ENCODE measurements around the gene FSTL4. TPM values are rescaled to one million over a fixed set of nuclear protein-coding genes. Genes with fewer than 3 reads are reported as not detected.

The FSTL4 gene
- total and polyA plus RNA-seq, 2 experiments from 2014 or later: 1.4 to 2.8 TPM

DNA sequence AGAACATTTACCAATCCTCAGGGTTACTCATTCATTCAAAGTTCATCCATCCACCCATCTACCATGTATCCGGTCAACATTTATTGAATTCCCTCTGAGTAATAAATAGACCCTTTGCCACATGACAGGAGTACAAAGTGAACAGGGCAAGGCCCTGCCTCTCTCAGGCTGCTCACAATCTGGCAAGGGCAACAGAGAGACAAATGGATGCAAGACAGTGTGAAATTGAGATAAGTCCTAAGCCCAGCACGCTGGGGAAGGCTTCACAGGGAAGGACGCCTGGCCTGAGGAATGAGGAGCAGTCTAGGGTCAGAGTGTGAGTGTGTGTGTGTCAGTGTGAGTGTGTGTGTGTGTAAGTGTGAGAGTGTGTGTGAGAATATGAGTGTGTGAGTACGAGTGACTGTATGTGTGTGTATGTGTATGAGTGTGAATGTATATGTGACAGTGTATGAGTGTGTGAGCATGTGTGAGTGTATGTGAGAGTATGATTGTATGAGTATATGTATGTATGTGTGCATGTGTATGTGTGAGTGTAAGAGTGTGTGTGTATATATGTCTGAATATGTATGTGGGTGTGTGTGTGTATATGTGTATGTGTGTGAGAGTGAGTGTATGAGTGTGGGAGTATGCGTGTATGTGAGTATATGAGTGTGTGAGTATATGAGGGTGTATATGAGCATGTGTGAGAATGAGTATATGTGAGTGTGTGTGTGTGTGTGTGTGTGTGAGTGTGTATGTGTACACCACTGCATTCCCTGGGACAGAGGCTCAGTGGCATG lies 145.6 kb downstream of the FSTL4 start:
- Mint-ChIP-seq H3K4me3 (no peak overlapping the region), H3K36me3 (ENCODE audit: low read depth) (no peaks in the 10 kb centered on the region), H3K4me1 (peaks cover 18% of the 10 kb centered on the region), H3K9me3 (no peaks in the 10 kb centered on the region), H3K27ac (no peak overlapping the region), H3K27me3 (ENCODE audit: insufficient read depth, low read depth, poor library complexity) (no peaks in the 10 kb centered on the region)
- Histone ChIP-seq H3F3A (replicated peaks; ENCODE audit: low read depth) (no peaks in the 10 kb centered on the region), H3K79me2 (replicated peaks; ENCODE audit: insufficient read depth) (no peaks in the 10 kb centered on the region), H3K4me1 (ENCODE audit: insufficient read depth) (peaks cover 7% of the 10 kb centered on the region; the same call in 1 of the 2 replicates), H3K36me3 (ENCODE audit: insufficient read depth) (no peaks in the 10 kb centered on the region), H4K20me1 (replicated peaks; ENCODE audit: insufficient read depth) (no peaks in the 10 kb centered on the region), H3K9me2 (ENCODE audit: insufficient read depth) (no peaks in the 10 kb centered on the region), H3K4me3 (no peak overlapping the region), H2AFZ (no peak overlapping the region), H3K27ac (ENCODE audit: low read depth) (no peak overlapping the region), H3K27me3 (ENCODE audit: insufficient read depth) (no peaks in the 10 kb centered on the region), H3K4me2 (no peak overlapping the region)
- DNase-seq (ENCODE audit: low spot score) (no peak), ATAC-seq (no peak)
- TF ChIP-seq EZH2phosphoT487 (IDR thresholded peaks at IDR 0.05; ENCODE audit: unreplicated experiment) (no peak), ZNF114 (CRISPR knock-in tag; IDR thresholded peaks at IDR 0.05) (no peak), NANOG (IDR thresholded peaks at IDR 0.05; ENCODE audit: borderline replicate concordance) (no peak), POLR2AphosphoS5 (IDR thresholded peaks at IDR 0.05; ENCODE audit: low read depth) (no peak), CTCF (conservative IDR thresholded peaks at IDR 0.05; ENCODE audit: low read depth in 2 of 2) (no peak), REST (IDR thresholded peaks at IDR 0.05; ENCODE audit: unreplicated experiment) (no peak), CREB1 (CRISPR knock-in tag; IDR thresholded peaks at IDR 0.05; ENCODE audit: low read depth) (no peak), ZNF462 (CRISPR knock-in tag; IDR thresholded peaks at IDR 0.05) (no peak), ZNF331 (CRISPR knock-in tag; IDR thresholded peaks at IDR 0.05; ENCODE audit: low read depth) (no peak), JUNB (IDR thresholded peaks at IDR 0.05; ENCODE audit: unreplicated experiment) (no peak), EZH2 (IDR thresholded peaks at IDR 0.05; ENCODE audit: low read depth, unreplicated experiment) (no peak), STAT1 (IDR thresholded peaks at IDR 0.05; ENCODE audit: unreplicated experiment) (no peak)
- TF ChIP-seq, protein P1, sequence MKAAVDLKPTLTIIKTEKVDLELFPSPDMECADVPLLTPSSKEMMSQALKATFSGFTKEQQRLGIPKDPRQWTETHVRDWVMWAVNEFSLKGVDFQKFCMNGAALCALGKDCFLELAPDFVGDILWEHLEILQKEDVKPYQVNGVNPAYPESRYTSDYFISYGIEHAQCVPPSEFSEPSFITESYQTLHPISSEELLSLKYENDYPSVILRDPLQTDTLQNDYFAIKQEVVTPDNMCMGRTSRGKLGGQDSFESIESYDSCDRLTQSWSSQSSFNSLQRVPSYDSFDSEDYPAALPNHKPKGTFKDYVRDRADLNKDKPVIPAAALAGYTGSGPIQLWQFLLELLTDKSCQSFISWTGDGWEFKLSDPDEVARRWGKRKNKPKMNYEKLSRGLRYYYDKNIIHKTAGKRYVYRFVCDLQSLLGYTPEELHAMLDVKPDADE (IDR thresholded peaks at IDR 0.05): no peak
